NCI-H2227 treated with DMSO at 0.1 percent for 48 hours (cell line): ENCODE measurements around the gene NHSL1.

Experiments
- DNase-seq: peaks from one replicate; lab custom pipeline; 2025; lab: John Stamatoyannopoulos, UW

NHSL1 gene

GRCh38 chr6:138401960-138402837, 97.1 kb downstream of the NHSL1 start:
- DNase-seq: no peak

- DNase-seq: no peak
These were observed 99.0 kb downstream of the NHSL1 start for GRCh38 chr6:138400326-138400725.

- DNase-seq: no peak
These were observed 101.9 kb downstream of the NHSL1 start for GRCh38 chr6:138397128-138398122.

GRCh38 chr6:138396709-138397108, 102.6 kb downstream of the NHSL1 start:
- DNase-seq: no peak

DNA sequence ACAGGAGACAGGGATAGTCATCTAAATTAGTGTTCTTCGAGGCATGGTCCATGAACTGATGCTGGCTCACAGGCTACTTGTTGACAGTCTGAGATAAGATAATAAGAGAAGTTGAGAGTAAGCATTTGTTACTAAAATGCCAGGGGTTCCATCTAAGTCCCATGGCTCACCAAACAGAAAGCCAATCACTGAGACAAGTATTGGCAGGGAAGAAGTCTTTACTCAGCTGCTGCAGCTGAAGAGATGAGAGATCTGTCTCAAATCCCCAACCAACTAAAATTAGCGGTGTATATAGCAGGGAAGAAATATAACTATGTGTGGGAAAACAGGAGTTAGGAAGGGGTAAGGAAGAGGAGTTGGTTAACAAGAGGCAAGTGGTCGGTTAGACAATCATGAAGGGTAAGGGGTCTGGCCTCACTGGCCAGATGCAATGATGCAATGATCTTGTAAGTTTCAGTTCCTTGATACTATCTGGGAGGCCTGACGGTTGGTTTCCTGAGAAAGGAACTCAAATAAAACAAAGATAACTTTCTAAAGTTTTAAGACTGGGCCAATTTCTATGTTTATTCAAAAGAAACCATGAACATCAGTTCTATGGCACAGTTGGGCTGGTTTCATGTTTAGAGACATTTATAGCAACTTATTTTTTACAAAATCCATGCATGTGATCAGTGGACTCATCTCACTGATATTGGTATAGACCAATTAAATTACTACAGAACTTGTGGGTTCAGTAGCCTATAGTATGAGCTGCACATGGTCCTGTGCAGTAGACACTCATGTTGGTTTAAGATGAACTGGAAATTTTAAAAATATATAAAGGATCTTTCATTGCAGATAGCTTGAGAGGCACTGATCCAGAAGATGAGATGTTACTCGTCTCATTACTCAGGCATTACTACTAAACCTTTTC, 105.2 kb downstream of the NHSL1 start:
- no peak for DNase-seq

DNA sequence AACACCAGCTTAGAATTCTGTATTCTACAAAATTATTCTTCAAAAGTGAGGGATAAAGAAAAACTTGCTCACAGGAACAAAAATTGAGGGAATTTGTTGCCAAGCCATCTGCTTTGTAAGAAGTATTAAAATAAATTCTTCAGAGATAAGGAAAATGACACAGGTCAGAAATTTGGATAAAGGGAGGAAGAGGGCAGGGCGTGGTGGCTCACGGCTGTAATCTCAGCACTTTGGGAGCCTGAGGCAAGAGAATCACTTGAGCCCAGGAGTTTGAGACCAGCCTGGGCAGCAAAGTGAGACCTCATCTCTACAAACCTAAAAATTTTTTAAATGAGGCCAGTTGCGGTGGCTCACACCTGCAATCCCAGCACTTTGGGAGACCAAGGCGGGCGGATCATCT, 109.7 kb downstream of the NHSL1 start:
- DNase-seq: no peak

DNA sequence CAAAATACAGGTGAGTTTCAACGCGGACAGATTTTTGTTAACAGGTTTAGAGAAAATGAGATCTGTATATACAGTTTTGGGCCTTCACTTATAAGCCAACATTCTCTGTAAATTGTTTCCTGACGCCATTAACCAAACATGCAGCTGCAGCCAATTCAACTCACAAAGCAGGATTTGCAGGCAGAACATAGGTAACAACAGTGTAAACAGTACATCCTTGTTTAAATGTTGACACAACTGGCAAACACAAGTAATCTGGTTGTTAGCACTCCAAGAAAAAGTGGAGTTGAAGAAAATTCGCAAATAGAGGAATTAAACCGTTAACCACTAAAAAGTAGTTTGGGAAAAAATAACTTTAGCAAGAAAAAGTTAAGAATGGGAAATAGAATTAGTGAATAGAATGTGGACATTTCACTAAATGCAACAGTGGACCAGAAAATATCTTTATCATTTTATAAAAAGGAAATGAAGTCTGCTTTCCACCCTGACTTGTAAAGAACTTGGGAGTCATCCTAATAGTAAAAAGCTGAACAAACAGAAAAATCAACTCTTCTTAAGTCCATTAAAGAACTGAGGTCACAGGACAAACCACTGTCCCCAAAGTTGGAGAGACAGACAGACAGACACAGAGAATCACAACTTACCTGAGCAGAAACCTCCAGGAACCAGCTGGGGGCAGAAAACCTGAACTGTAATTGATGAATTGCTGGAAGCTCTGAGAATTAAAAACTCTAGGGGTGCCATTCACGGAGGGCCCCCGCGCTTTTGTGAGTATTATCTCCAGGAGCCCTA, 111.5 kb downstream of the NHSL1 start:
- DNase-seq: no peak

GRCh38 chr6:138386897-138387296, 112.4 kb downstream of the NHSL1 start:
- no peak for DNase-seq

DNA sequence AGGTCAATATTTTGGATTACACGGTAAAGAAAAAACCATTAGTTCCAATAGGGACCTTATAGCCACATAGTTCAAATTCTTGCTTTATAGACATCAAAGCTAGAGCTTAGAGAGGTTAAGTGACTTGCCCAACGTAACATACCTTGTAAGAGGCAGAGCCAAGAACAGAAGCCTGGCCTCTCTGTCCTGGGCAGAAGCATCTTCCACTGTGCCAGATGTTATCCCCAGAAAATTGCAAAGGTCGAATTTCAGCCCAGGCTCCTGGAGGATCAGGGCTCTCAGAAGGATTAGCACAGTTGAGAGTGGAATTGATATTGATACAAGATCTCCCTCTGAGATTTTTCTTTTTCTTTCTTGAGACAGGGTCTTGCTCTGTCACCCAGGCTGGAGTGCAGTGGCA, 115.5 kb downstream of the NHSL1 start:
- DNase-seq: no peak

- no peak for DNase-seq
These were observed 116.6 kb downstream of the NHSL1 start for GRCh38 chr6:138382498-138383265.

- no peak for DNase-seq
These were observed 120.8 kb downstream of the NHSL1 start for GRCh38 chr6:138378463-138378862.

DNA sequence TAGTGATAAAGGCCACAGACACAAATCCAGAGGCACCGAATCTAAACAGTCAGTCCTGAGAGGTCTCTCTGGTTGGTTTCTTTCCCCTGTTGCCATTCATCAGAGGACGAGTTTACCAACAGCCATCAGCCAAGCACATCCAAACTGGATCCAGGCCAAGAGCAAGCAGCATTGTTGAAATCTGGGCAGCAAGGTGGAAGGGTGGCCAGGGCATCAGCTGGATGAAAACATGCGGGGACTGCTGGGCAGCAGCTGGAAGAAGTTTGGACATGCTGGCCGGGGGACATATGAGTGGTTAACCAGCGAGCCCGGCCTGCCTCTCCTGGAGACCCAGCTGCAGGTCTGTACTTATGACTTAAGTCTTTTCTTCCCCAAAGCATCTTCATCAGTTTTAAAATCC, 121.5 kb downstream of the NHSL1 start, which contains the start of gene SMIM28:
Gene SMIM28 (plus strand): TSS at position 62 of the 400 bp plus-strand sequence. CDS start 168 bp downstream, at position 230.
- no peak for DNase-seq

DNA sequence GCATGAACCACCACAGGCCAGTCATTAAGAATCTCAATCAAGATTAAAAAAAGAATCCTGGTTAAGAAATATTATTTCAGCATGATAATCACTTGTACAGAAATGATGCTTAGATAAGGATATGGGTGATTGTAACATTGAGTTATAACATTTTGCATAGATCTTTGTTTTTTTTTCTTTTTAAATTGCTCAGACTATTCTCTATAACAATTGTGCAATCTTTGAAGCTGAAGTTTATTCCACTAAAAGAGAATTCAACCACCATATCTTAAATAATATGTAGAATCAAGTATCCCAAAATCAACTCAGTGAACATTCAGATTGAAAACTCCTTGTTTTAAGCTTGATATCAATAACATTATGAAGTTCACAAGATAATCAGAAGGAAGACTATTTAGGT, 122.3 kb downstream of the NHSL1 start:
- no peak for DNase-seq

DNA sequence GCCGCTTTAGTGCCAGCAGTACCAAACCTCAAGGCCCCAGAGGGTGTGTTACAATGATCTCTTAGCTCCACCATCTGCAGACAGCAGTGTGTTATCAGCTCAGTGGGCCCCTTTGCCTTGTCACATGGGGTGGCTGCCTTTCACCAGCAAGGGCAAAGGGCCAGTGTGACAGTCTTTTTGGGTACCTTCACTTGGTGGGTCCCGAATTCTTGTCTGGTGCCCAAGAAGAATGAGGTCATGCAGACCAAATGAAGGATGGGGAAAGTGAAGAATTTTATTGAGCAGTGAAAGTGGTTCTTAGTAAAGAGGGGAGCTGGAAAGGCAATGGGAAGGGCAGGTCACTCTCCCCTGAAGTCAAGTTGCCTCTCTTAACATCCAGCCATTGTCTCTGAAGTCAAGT, 124.5 kb downstream of the NHSL1 start:
- DNase-seq: no peak

- no peak for DNase-seq
These were observed 125.1 kb downstream of the NHSL1 start for GRCh38 chr6:138374230-138374629.

GRCh38 chr6:138372711-138373463, 126.4 kb downstream of the NHSL1 start:
- DNase-seq: no peak
